SK-N-MC (cell line): ENCODE data around the gene ALDH4A1.

Source experiments
- EZH2 ChIP-seq: fragments of 200-600 bp; sonication (generic); IDR thresholded peaks from one replicate; pipeline ENCODE4 v1.6.1; 2017; ENCODE audit warnings: antibody characterized with exemption
- FOXP2 ChIP-seq: optimal IDR thresholded peaks from 2 replicates; pipeline ENCODE3; 2011; ENCODE audit warnings: mild to moderate bottlenecking, moderate library complexity; ENCODE audit not compliant: insufficient read depth; ENCODE audit errors: extremely low read length, control extremely low read depth
- POLR2AphosphoS5 ChIP-seq: IDR thresholded peaks from 2 replicates; pipeline ENCODE4 v1.6.1; 2012; ENCODE audit warnings: mild to moderate bottlenecking, low read depth, low read length, borderline replicate concordance

GRCh38 chr1:18879215-18879790 lies 23.1 kb downstream of the ALDH4A1 start:
- TF ChIP-seq POLR2AphosphoS5 = no peak
- TF ChIP-seq EZH2 = no peak
- no peak for TF ChIP-seq FOXP2
